Trophoblast cell (in vitro differentiated cells and primary cell): Measurements from ENCODE around the gene PPP1R15B.
A peak's percentile ranks its signal among the peaks of the same experiment; 100 is the strongest.

Source experiments
- DNase-seq, 2 donors: peaks; one replicate each; pipeline ENCODE4 v3.0.0-alpha.2; 2016
- H2AFZ ChIP-seq: 2 replicates; pipeline ENCODE4 v1.6.1; 2013; ENCODE audit warnings: low read length, moderate library complexity, mild to moderate bottlenecking; ENCODE audit not compliant: insufficient read depth, poor library complexity
- H2AK5ac ChIP-seq: 2 replicates; pipeline ENCODE4 v1.6.1; 2013; ENCODE audit warnings: mild to moderate bottlenecking, low read length
- H2BK120ac ChIP-seq: 2 replicates; pipeline ENCODE4 v1.6.1; 2013; ENCODE audit warnings: low read length, mild to moderate bottlenecking, moderate library complexity; ENCODE audit not compliant: insufficient read depth, poor library complexity
- H2BK12ac ChIP-seq: 2 replicates; pipeline ENCODE4 v1.6.1; 2013; ENCODE audit warnings: mild to moderate bottlenecking, low read length, moderate library complexity
- H2BK5ac ChIP-seq: 2 replicates; pipeline ENCODE4 v1.6.1; 2013; ENCODE audit warnings: low read length, low read depth, moderate library complexity, mild to moderate bottlenecking; ENCODE audit not compliant: poor library complexity
- H3K14ac ChIP-seq: 2 replicates; pipeline ENCODE4 v1.6.1; 2013; ENCODE audit warnings: mild to moderate bottlenecking, low read length
- H3K18ac ChIP-seq: 2 replicates; pipeline ENCODE4 v1.6.1; 2013; ENCODE audit warnings: mild to moderate bottlenecking, low read length
- H3K23ac ChIP-seq: 2 replicates; pipeline ENCODE4 v1.6.1; 2013; ENCODE audit warnings: low read length
- H3K27ac ChIP-seq: 2 replicates; pipeline ENCODE4 v1.5.1; 2013; ENCODE audit warnings: low read depth, mild to moderate bottlenecking, inconsistent platforms, low read length, moderate library complexity
- H3K27me3 ChIP-seq: 2 replicates; pipeline ENCODE4 v1.6.1; 2013; ENCODE audit warnings: inconsistent platforms, mild to moderate bottlenecking, low read length, moderate library complexity; ENCODE audit not compliant: insufficient read depth
- H3K36me3 ChIP-seq, 2 experiments: 1 replicate in 1 of 2; 2 replicates in 1 of 2; pipeline ENCODE4 v1.6.1; 2013; ENCODE audit warnings: low read length in 2 of 2, mild to moderate bottlenecking in 2 of 2, moderate library complexity in 1 of 2; ENCODE audit not compliant: insufficient read depth in 2 of 2, control insufficient read depth in 1 of 2
- H3K4ac ChIP-seq: 2 replicates; pipeline ENCODE4 v1.6.1; 2013; ENCODE audit warnings: low read depth, mild to moderate bottlenecking, low read length, moderate library complexity
- H3K4me1 ChIP-seq, 2 experiments: 1 replicate in 1 of 2; 2 replicates in 1 of 2; pipeline ENCODE4 v1.6.1; 2013; ENCODE audit warnings: low read length in 2 of 2, mild to moderate bottlenecking in 2 of 2, moderate library complexity in 1 of 2; ENCODE audit not compliant: insufficient read depth in 2 of 2, control insufficient read depth in 1 of 2
- H3K4me2 ChIP-seq: 2 replicates; pipeline ENCODE4 v1.6.1; 2013; ENCODE audit warnings: inconsistent platforms, mild to moderate bottlenecking, low read length, moderate library complexity
- H3K4me3 ChIP-seq: 2 replicates; pipeline ENCODE4 v1.5.1; 2013; ENCODE audit warnings: mild to moderate bottlenecking, low read depth, low read length, inconsistent platforms
- H3K79me1 ChIP-seq: one replicate; pipeline ENCODE4 v1.6.1; 2013; ENCODE audit warnings: low read length
- H3K79me2 ChIP-seq: 2 replicates; pipeline ENCODE4 v1.6.1; 2013; ENCODE audit warnings: low read length, mild to moderate bottlenecking; ENCODE audit not compliant: control insufficient read depth, insufficient read depth, poor library complexity
- H3K9ac ChIP-seq: 2 replicates; pipeline ENCODE4 v1.6.1; 2013; ENCODE audit warnings: mild to moderate bottlenecking, low read length
- H3K9me3 ChIP-seq: 2 replicates; pipeline ENCODE4 v1.6.1; 2013; ENCODE audit warnings: low read depth, mild to moderate bottlenecking, control low read depth, inconsistent platforms, low read length; ENCODE audit not compliant: insufficient read depth
- H4K12ac ChIP-seq: 2 replicates; pipeline ENCODE4 v1.6.1; 2013; ENCODE audit warnings: low read depth, mild to moderate bottlenecking, low read length, moderate library complexity
- H4K8ac ChIP-seq: 2 replicates; pipeline ENCODE4 v1.6.1; 2013; ENCODE audit warnings: low read depth, mild to moderate bottlenecking, low read length, moderate library complexity
- H4K91ac ChIP-seq: one replicate; pipeline ENCODE4 v1.6.1; 2013; ENCODE audit warnings: low read depth, mild to moderate bottlenecking, low read length, moderate library complexity
- WGBS: extraction: QIAGEN DNeasy Blood & Tissue Kit; methylation state at CpG from one replicate; pipeline ENCODE4 v1.1.7; 2013; ENCODE audit warnings: missing lambda C conversion rate; ENCODE audit not compliant: insufficient read length, insufficient coverage; ENCODE audit errors: extremely low coverage; 5-methylcytosine and 5-hydroxymethylcytosine counted together

The PPP1R15B gene

DNA sequence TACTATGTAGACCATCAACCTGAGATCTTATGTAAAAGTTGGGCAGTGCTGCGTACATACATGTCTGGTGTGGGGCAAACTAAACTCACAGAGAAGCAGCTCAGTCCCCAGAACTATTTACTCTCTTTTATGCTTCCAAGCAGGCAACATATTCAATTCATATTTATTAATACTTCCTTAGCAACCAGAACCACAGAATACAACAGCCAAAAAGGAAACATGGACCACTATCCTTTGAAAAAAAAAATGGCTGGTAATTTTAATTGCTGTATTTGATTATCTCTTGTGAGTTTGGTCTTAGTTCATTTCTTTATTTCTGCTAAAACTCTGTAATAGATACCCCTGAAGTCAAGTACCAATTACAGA lies 1.5 kb upstream of the PPP1R15B start:
- Histone ChIP-seq H3K79me1 (peaks cover 21% of the 10 kb centered on the region), H3K9ac (no peak overlapping the region), H2AFZ (peak overlapping the region; percentile 67), H2AK5ac (peak overlapping the region; percentile 76), H4K8ac (no peak overlapping the region), H3K14ac (peak overlapping the region; percentile 49), H2BK5ac (peak overlapping the region; percentile 64), H3K4me2 (no peak overlapping the region), H4K91ac (peak overlapping the region; percentile 75), H3K27me3 (no peaks in the 10 kb centered on the region), H2BK120ac (peak overlapping the region; percentile 41), H3K4ac (peak overlapping the region; percentile 47), H3K27ac (no peak overlapping the region), H3K18ac (peak overlapping the region; percentile 50), H3K36me3 (no peaks in the 10 kb centered on the region), H3K79me2 (peaks cover 25% of the 10 kb centered on the region), H3K4me3 (no peak overlapping the region), H3K9me3 (no peaks in the 10 kb centered on the region), H3K23ac (no peak overlapping the region), H4K12ac (no peak overlapping the region), H3K4me1 (peaks cover 13 to 16% of the 10 kb centered on the region in 2 experiments), H2BK12ac (peak overlapping the region; percentile 92)
- WGBS, result no CpG with 5 or more reads among the region's 1 CpG
- DNase-seq, result no peak

DNA sequence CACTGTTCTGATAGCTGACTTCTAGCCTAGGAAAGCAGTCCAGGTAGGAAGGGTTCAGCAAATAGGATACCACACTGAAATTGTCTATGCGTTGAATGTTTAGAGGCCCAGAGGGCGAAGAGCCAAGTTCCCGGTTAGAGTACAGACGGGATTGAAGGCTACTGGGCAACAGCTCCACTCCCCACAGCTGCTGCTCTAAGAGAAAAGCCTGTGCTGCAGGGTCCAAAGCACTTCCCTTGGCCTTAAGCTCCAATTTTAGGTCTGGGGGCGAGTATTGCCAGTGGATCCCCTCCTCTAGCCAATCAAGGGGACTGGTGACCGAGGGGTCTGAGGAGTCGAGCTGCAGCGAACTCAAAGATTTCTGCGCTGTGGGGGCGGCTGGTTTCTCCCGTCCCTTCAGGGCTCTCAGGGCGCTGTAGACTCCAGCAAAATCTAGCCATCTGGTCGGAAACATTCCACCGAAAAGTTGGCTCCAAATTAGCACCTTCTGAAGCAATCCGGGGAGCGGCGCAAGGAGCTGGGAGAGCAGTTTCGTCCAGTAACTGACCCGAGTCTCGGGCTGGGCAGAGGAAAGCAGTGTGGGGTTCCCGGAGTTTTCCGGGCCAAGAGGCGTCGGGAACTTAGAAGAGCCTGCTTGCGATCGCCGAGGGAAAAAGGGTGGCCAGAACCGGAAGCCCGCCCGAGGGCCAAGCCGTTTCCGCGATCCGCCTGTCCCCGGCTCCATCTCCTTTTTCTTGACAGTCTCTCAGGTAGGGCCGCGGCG lies 748 bp downstream of the PPP1R15B start:
- Histone ChIP-seq H2AK5ac (peak overlapping the region; percentile 77), H2AFZ (peak overlapping the region; percentile 84), H2BK120ac (peak overlapping the region; percentile 98), H3K79me1 (peaks cover 13% of the 10 kb centered on the region), H2BK12ac (peak overlapping the region; percentile 70), H3K27me3 (no peaks in the 10 kb centered on the region), H3K9me3 (no peaks in the 10 kb centered on the region), H3K4me1 (peaks cover 3 to 5% of the 10 kb centered on the region in 2 experiments), H3K18ac (peak overlapping the region; percentile 98), H3K23ac (no peak overlapping the region), H3K36me3 (peaks cover 2% of the 10 kb centered on the region in 2 experiments), H3K4ac (peak overlapping the region; percentile 93), H4K12ac (peak overlapping the region; percentile 94), H3K14ac (peak overlapping the region; percentile 99), H3K9ac (peak overlapping the region; percentile 71), H4K8ac (peak overlapping the region; percentile 90), H3K79me2 (peaks cover 29% of the 10 kb centered on the region), H3K27ac (peak overlapping the region; percentile 93), H4K91ac (peak overlapping the region; percentile 97), H3K4me2 (peak overlapping the region; percentile 93), H3K4me3 (peak overlapping the region; percentile 86), H2BK5ac (peak overlapping the region; percentile 96)
- DNase-seq, result peak in 1 of 2 donors; percentile 33
- no CpG with 5 or more reads among the region's 38 CpGs for WGBS

DNA sequence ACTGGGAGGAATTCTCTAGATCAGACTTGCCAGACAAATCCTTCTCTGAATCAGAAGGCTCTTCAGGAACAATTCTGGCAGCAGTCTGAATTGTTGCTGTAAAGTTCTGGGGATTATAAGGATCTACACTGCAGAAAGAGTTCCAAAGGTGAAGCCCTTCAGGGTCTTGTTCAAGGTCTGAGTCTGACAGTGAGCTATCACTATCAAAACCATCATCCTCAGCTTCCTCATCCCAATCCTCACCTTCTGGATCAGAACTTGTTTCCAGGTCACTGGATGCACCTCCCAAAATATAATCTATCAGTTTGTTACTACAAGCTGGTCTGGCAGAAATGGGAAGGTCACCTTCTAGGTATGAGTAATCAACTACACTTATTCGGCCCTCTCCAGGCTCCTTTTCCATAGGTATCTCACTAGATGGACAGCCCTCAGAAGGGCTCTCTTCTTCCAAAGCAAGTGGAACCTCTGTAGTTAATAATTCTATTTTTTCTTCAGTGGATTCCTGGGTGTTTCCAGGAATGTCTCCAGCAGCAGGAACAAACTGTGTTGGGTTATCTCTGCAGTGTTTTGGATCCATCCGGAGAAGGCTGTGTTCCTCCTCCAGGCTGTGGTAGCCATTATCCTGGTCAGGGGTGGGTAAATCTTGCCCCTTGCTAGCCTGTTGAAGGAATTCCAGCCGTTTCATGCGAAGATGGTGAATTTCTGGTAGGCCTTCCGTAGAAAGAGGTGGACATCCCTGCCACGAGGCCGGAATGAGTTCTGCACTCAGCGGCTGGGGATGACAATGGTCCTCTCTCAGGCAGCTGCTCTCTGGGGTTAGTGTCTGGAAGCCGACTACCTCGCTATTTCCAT lies 1.6 kb downstream of the PPP1R15B start:
- H3K79me2 ChIP-seq, result peaks cover 29% of the 10 kb centered on the region
- H3K14ac ChIP-seq, result peak overlapping the region; percentile 99
- no peak overlapping the region for H4K8ac ChIP-seq
- H2AK5ac ChIP-seq, result no peak overlapping the region
- no CpG with 5 or more reads among the region's 10 CpGs for WGBS
- H3K27ac ChIP-seq, result peak overlapping the region; percentile 93
- H3K36me3 ChIP-seq, result peaks cover 2 to 3% of the 10 kb centered on the region in 2 experiments
- no peak overlapping the region for H2AFZ ChIP-seq
- no peaks in the 10 kb centered on the region for H3K9me3 ChIP-seq
- H3K9ac ChIP-seq, result peak overlapping the region; percentile 71
- peak overlapping the region; percentile 93 for H3K4ac ChIP-seq
- H3K27me3 ChIP-seq, result no peaks in the 10 kb centered on the region
- H3K4me3 ChIP-seq, result peak overlapping the region; percentile 86
- H4K12ac ChIP-seq, result no peak overlapping the region
- H3K18ac ChIP-seq, result peak overlapping the region; percentile 98
- H3K4me1 ChIP-seq, result peaks cover 3 to 5% of the 10 kb centered on the region in 2 experiments
- H2BK120ac ChIP-seq, result peak overlapping the region; percentile 1
- peak overlapping the region; percentile 96 for H2BK5ac ChIP-seq
- H3K79me1 ChIP-seq, result peaks cover 13% of the 10 kb centered on the region
- no peak overlapping the region for H3K23ac ChIP-seq
- DNase-seq, result no peak
- H2BK12ac ChIP-seq, result no peak overlapping the region
- H4K91ac ChIP-seq, result peak overlapping the region; percentile 97
- H3K4me2 ChIP-seq, result peak overlapping the region; percentile 93

DNA sequence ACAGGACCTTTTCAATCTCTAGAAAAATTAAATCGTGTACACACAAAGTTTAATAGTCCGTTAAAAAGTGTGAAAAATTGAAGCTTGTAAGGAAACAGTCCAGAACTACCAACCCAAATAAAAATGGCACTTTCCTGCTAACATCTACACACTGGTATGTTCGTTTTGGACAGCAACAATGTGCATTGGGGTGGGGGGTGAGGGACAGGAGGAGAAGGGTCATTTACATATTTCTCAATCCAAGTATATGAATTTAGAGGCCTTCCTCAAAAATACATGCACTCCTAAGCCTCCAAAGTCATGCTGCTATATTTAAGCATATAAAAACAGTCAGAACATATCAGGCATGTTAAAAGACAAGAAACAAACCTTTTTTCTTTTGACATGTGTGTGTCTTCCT lies 2.5 kb downstream of the PPP1R15B start:
- peaks cover 13% of the 10 kb centered on the region for H3K79me1 ChIP-seq
- H2AFZ ChIP-seq, result no peak overlapping the region
- no peak overlapping the region for H3K27ac ChIP-seq
- H2BK5ac ChIP-seq, result no peak overlapping the region
- no peak overlapping the region for H3K23ac ChIP-seq
- DNase-seq, result no peak
- no peaks in the 10 kb centered on the region for H3K9me3 ChIP-seq
- H3K79me2 ChIP-seq, result peaks cover 29% of the 10 kb centered on the region
- H2AK5ac ChIP-seq, result no peak overlapping the region
- H2BK120ac ChIP-seq, result no peak overlapping the region
- peaks cover 5 to 6% of the 10 kb centered on the region in 2 experiments for H3K36me3 ChIP-seq
- peak overlapping the region; percentile 69 for H3K4me3 ChIP-seq
- H4K8ac ChIP-seq, result no peak overlapping the region
- H3K18ac ChIP-seq, result no peak overlapping the region
- peak overlapping the region; percentile 93 for H3K4ac ChIP-seq
- H3K4me1 ChIP-seq, result peaks cover 3 to 5% of the 10 kb centered on the region in 2 experiments
- WGBS, result no CpG with 5 or more reads among the region's 3 CpGs
- H4K12ac ChIP-seq, result no peak overlapping the region
- no peak overlapping the region for H2BK12ac ChIP-seq
- no peak overlapping the region for H4K91ac ChIP-seq
- H3K4me2 ChIP-seq, result peak overlapping the region; percentile 93
- peak overlapping the region; percentile 34 for H3K9ac ChIP-seq
- H3K27me3 ChIP-seq, result no peaks in the 10 kb centered on the region
- no peak overlapping the region for H3K14ac ChIP-seq
